ENCODE results near the gene GRB10. TPM values are rescaled to one million over a fixed set of nuclear protein-coding genes. Genes with fewer than 3 reads are reported as not detected.
A peak's percentile ranks its signal among the peaks of the same experiment; 100 is the strongest.

The GRB10 gene
- total RNA-seq, 1 experiment from 2014 or later: 47.9 TPM

DNA sequence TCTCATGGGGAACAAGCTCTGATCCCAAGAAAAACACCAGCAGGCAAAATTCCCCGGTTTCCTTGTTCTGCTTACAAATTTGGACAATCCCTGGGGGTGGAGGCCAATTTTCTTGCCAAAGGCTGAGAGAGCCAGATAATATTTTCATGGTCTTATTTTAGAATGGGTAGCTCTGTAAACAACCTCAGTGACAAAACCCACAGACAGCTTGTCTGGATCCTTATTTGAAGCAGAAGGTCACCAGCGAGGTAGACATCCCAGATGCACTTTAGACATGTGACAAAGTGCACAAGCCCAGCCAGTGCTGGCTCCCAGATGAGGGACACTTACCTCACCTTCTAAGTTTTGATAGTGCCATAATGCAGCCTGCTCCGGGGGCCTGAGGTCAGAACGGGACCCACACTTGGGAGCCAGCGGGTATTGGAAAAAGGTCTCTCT, 114.9 kb downstream of the GRB10 start:
- no peaks in the 10 kb centered on the region for H3K9me2 ChIP-seq (ENCODE audit: insufficient read depth)
- no peak for DNase-seq
- H3F3A ChIP-seq (ENCODE audit: insufficient read depth, low read depth): peaks cover 26% of the 10 kb centered on the region; the same call in 1 of the 2 replicates
- H3K4me1 ChIP-seq (replicated peaks; ENCODE audit: insufficient read depth): peaks cover 29% of the 10 kb centered on the region
- CTCF ChIA-PET: interaction anchor here (0.5 to 0.7 kb wide), 2 partner anchors 583 to 1291 kb away, joined by 3 to 13 read pairs; no protein-coding TSS in a partner anchor
- H3K4me2 ChIP-seq: no peak overlapping the region
- H3K27me3 ChIP-seq (ENCODE audit: insufficient read depth, low read depth): no peaks in the 10 kb centered on the region
- 0 out of 2 replicates have a peak, but pooled peaks cover 14% of the 10 kb centered on the region for H3K79me2 ChIP-seq (ENCODE audit: low read depth)
- BruUV-seq (replicated peaks): no TSS peak
- H3K9me3 ChIP-seq (ENCODE audit: insufficient read depth, low read depth): no peaks in the 10 kb centered on the region
- TF ChIP-seq EZH2 (IDR thresholded peaks at IDR 0.05; ENCODE audit: low read depth) (no peak), CTCF (conservative IDR thresholded peaks at IDR 0.05) (no peak)
- POLR2A ChIA-PET (ENCODE audit: unreplicated experiment): no interaction called here
- peaks cover 13% of the 10 kb centered on the region; the same call in 1 of the 2 replicates for H3K36me3 ChIP-seq (ENCODE audit: low read depth)
- H3K4me3 ChIP-seq: no peak overlapping the region
- intact Hi-C loops (cut with micrococcal nuclease; ENCODE audit: unreplicated experiment): no loop called here
- H3K27ac ChIP-seq: no peak overlapping the region
- peaks cover 33% of the 10 kb centered on the region for H4K20me1 ChIP-seq (ENCODE audit: insufficient read depth)
- H2AFZ ChIP-seq: no peak overlapping the region

GRCh38 chr7:50667338-50667737, 115.4 kb downstream of the GRB10 start:
- BruUV-seq (replicated peaks): no TSS peak
- no peaks in the 10 kb centered on the region for H3K9me3 ChIP-seq (ENCODE audit: insufficient read depth, low read depth)
- intact Hi-C loops (cut with micrococcal nuclease; ENCODE audit: unreplicated experiment): no loop called here
- H3K27ac ChIP-seq: no peak overlapping the region
- no peak overlapping the region for H2AFZ ChIP-seq
- DNase-seq: no peak
- ChIA-PET POLR2A (ENCODE audit: unreplicated experiment) (no interaction called here), CTCF (interaction anchor here (0.5 to 0.7 kb wide), 2 partner anchors 584 to 1291 kb away, joined by 3 to 13 read pairs; no protein-coding TSS in a partner anchor)
- no peaks in the 10 kb centered on the region for H3K27me3 ChIP-seq (ENCODE audit: insufficient read depth, low read depth)
- peaks cover 30% of the 10 kb centered on the region for H4K20me1 ChIP-seq (ENCODE audit: insufficient read depth)
- H3K4me2 ChIP-seq: no peak overlapping the region
- TF ChIP-seq CTCF (conservative IDR thresholded peaks at IDR 0.05): no peak
- TF ChIP-seq EZH2 (IDR thresholded peaks at IDR 0.05; ENCODE audit: low read depth): no peak
- no peaks in the 10 kb centered on the region for H3K9me2 ChIP-seq (ENCODE audit: insufficient read depth)
- 0 out of 2 replicates have a peak, but pooled peaks cover 14% of the 10 kb centered on the region for H3K79me2 ChIP-seq (ENCODE audit: low read depth)
- H3K4me1 ChIP-seq (replicated peaks; ENCODE audit: insufficient read depth): peaks cover 29% of the 10 kb centered on the region
- peaks cover 30% of the 10 kb centered on the region; the same call in 1 of the 2 replicates for H3F3A ChIP-seq (ENCODE audit: insufficient read depth, low read depth)
- no peak overlapping the region for H3K4me3 ChIP-seq
- peaks cover 13% of the 10 kb centered on the region; the same call in 1 of the 2 replicates for H3K36me3 ChIP-seq (ENCODE audit: low read depth)

DNA sequence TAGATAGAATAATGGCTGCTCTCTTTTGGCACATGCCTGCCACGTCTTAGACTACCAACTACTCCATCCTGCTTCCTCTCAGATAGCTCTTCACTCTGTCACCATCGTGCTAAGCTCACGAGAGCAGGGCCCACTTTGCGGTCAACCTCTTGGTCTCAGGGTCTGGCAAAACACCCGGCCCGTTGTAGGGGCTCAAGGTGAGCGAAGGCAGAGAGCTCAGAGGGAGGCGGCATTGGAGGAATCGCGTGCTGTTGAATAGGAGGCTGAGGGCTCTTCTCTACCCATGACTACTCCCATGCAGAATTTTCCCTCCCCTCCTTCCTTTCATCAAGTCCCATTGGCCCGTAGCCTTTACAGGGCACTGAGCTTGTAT, 116.6 kb downstream of the GRB10 start:
- no peak overlapping the region for H3K27ac ChIP-seq
- ChIA-PET CTCF (no interaction called here), POLR2A (ENCODE audit: unreplicated experiment) (no interaction called here)
- H4K20me1 ChIP-seq (ENCODE audit: insufficient read depth): peaks cover 34% of the 10 kb centered on the region
- H3K4me2 ChIP-seq: peak overlapping the region; percentile 69; the same call in 1 of the 2 replicates
- no peak overlapping the region for H3K4me3 ChIP-seq
- H3K9me2 ChIP-seq (ENCODE audit: insufficient read depth): no peaks in the 10 kb centered on the region
- no peak overlapping the region for H2AFZ ChIP-seq
- TF ChIP-seq EZH2 (IDR thresholded peaks at IDR 0.05; ENCODE audit: low read depth) (no peak), CTCF (conservative IDR thresholded peaks at IDR 0.05) (no peak)
- peaks cover 19% of the 10 kb centered on the region for H3K36me3 ChIP-seq (ENCODE audit: low read depth)
- H3K4me1 ChIP-seq (replicated peaks; ENCODE audit: insufficient read depth): peaks cover 29% of the 10 kb centered on the region
- H3K79me2 ChIP-seq (ENCODE audit: low read depth): 0 out of 2 replicates have a peak, but pooled peaks cover 14% of the 10 kb centered on the region
- intact Hi-C loops (cut with micrococcal nuclease; ENCODE audit: unreplicated experiment): no loop called here
- no peaks in the 10 kb centered on the region for H3K9me3 ChIP-seq (ENCODE audit: insufficient read depth, low read depth)
- H3F3A ChIP-seq (ENCODE audit: insufficient read depth, low read depth): peaks cover 30% of the 10 kb centered on the region; the same call in 1 of the 2 replicates
- no peaks in the 10 kb centered on the region for H3K27me3 ChIP-seq (ENCODE audit: insufficient read depth, low read depth)
- no peak for DNase-seq
- no TSS peak for BruUV-seq (replicated peaks)
